ENCODE results near the gene ACAD9.

The ACAD9 gene

GRCh38 chr3:128945878-128946175, 66.4 kb downstream of the ACAD9 start:
- no peak for TF ChIP-seq GATA1 (IDR thresholded peaks at IDR 0.05; ENCODE audit: low read depth, low read length)
- TF ChIP-seq POLR2A (IDR thresholded peaks at IDR 0.05; ENCODE audit: low read length) = no peak
- DNase-seq = no peak

- TF ChIP-seq POLR2A (IDR thresholded peaks at IDR 0.05; ENCODE audit: low read length) (no peak), GATA1 (IDR thresholded peaks at IDR 0.05; ENCODE audit: low read depth, low read length) (no peak)
- no peak for DNase-seq
These were observed 67.0 kb downstream of the ACAD9 start for GRCh38 chr3:128946411-128946810.

- no peak for DNase-seq
- no peak for TF ChIP-seq POLR2A (IDR thresholded peaks at IDR 0.05; ENCODE audit: low read length)
- no peak for TF ChIP-seq GATA1 (IDR thresholded peaks at IDR 0.05; ENCODE audit: low read depth, low read length)
These were observed 69.7 kb downstream of the ACAD9 start for GRCh38 chr3:128949158-128949557.

GRCh38 chr3:128950223-128950938, 71.0 kb downstream of the ACAD9 start:
- TF ChIP-seq POLR2A (IDR thresholded peaks at IDR 0.05; ENCODE audit: low read length) = no peak
- TF ChIP-seq GATA1 (IDR thresholded peaks at IDR 0.05; ENCODE audit: low read depth, low read length) = no peak
- DNase-seq = peak; percentile 15 to 39

DNA sequence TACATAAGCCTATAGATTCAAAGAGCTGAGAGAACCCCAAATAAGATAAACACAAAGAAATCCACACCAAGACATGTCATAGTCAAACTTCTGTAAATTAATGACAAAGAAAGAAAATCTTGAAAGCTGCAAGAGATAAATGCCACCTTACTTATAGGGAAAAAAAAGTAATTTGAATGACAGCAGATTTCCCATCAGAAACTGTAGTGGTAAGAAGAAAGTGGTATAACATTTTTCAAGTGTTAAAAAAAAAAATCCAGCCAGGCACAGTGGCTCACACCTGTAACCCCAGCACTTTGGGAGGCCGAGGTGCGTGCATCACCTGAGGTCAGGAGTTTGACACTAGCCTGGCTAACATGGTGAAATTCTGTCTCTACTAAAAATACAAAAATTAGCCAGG, 77.0 kb downstream of the ACAD9 start:
- DNase-seq = no peak

More for the DNA sequence above, 77.0 kb downstream of the ACAD9 start:
- no peak for TF ChIP-seq POLR2A (IDR thresholded peaks at IDR 0.05; ENCODE audit: low read length)
- no peak for TF ChIP-seq GATA1 (IDR thresholded peaks at IDR 0.05; ENCODE audit: low read depth, low read length)

Data from erythroblast (primary cell).